GM20000 (cell line): Measurements from ENCODE around the gene PORCN.

Source experiments
- DNase-seq: peaks from one replicate; pipeline ENCODE4 v3.0.0; 2012; ENCODE audit warnings: low spot score
- TF ChIP-seq, protein P1 (sequence below): IDR thresholded peaks from 2 replicates; pipeline ENCODE4 v1.5.1; 2012; ENCODE audit warnings: mild to moderate bottlenecking, control low read depth; ENCODE audit errors: extremely low read depth, missing control alignments

PORCN gene

DNA sequence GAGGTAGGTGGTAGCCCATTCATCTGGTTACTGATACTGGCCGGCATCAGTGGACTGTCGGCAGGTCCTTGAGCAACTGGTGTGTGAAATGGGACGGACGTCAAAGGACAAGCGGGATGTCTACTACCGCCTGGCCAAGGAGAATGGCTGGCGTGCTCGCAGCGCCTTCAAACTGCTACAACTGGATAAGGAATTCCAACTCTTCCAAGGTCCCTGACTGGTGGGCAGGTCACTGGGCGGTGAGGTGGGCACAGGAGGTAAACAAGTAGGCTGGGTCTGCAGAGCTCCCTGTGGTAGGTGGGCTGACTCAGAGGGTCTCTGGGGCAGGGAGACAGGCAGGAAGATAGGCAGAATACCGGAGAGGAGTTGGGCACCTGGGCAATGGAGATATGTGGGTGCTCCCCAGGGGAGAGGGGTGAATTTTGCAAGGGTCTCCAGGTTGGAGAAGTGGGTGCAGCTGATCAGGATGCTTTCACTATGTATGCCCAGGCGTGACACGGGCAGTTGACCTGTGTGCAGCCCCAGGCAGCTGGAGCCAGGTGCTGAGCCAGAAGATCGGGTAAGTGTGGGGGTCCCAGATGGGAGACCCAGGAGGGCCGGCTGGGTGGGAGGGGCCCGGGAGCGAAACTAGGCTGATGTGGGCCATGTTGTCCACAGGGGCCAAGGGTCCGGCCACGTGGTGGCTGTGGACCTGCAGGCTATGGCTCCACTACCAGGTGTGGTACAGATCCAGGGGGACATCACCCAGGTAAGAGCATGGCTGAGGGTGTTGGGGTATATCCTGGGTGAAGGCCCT, 30.6 kb upstream of the PORCN start:
- TF ChIP-seq, protein P1, sequence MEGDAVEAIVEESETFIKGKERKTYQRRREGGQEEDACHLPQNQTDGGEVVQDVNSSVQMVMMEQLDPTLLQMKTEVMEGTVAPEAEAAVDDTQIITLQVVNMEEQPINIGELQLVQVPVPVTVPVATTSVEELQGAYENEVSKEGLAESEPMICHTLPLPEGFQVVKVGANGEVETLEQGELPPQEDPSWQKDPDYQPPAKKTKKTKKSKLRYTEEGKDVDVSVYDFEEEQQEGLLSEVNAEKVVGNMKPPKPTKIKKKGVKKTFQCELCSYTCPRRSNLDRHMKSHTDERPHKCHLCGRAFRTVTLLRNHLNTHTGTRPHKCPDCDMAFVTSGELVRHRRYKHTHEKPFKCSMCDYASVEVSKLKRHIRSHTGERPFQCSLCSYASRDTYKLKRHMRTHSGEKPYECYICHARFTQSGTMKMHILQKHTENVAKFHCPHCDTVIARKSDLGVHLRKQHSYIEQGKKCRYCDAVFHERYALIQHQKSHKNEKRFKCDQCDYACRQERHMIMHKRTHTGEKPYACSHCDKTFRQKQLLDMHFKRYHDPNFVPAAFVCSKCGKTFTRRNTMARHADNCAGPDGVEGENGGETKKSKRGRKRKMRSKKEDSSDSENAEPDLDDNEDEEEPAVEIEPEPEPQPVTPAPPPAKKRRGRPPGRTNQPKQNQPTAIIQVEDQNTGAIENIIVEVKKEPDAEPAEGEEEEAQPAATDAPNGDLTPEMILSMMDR: no peak
- DNase-seq: no peak

DNA sequence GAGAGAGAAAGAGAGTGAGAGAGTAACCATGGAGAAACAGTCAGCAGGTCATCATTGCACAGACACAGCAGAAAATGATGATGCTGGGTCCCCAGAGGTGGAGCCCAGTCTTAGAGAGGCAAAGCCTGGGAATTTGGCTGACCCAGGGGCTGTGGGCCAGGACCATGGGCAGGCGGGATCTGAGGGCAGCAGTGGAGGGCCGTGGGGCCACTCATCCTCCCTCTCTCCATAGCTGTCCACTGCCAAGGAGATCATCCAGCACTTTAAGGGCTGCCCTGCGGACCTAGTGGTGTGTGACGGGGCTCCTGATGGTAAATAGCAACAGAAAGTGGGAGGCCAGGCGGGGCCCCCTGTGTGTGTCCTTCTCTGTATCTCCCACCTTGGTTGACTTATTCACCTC, 30.0 kb upstream of the PORCN start:
- no peak for DNase-seq
- TF ChIP-seq, protein P1: no peak

DNA sequence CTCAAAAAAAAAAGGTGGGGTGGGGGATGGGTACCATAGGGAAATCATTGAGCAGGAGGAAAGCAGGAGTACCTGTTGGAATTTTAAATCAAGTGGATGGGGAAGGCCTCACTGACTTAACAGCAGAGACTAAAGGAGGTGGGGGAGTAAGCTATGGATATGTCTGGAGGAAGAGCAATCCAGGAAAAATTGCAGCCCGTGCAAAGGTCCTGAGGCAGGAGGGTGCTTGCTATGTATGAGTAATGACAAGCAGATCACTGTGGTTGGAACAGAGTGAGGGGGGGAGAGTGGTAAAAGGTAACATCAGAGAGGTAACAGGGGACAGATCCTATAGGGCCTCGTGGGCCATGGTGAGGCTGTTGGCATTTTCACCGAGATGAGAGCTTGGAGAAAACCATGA, 28.6 kb upstream of the PORCN start:
- TF ChIP-seq, protein P1: no peak
- no peak for DNase-seq

DNA sequence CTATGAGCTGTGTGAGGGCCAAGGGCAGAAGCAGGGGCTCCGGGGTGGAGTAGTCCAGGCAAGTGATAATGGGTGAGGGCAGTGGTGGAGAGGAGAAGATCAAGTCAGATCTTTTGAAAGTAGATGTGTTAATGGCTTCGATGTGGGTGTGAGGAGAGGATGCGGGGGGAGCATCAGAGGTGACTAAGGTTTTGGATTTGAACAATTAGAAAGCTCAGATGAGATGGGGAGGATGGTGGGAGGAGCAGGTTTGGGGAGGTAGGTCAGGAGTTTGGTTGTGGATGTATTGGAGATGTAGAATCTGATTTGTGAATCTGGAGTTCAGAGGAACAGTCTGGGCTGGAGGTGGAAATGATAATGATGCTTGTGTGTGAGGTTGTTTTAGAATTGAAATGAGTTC, 28.2 kb upstream of the PORCN start:
- DNase-seq: no peak

DNA sequence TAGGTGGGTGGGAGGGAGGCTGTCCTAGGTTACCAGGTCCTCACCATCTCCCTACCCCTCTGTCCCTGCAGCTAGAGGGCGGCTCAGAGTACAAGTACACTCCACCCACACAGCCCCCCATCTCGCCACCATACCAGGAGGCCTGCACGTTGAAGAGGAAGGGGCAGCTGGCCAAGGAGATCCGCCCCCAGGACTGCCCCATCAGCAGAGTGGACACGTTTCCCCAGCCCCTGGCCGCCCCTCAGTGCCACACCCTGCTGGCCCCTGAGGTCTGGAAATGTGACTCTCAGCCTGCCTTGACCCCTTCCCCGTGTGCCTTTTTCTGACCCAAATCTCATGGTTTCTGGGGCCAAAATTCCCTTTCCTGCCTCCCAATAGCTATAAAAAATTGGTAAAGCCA, 26.3 kb upstream of the PORCN start:
- TF ChIP-seq, protein P1: no peak
- no peak for DNase-seq

More for the DNA sequence above, 28.2 kb upstream of the PORCN start:
- TF ChIP-seq, protein P1: no peak

DNA sequence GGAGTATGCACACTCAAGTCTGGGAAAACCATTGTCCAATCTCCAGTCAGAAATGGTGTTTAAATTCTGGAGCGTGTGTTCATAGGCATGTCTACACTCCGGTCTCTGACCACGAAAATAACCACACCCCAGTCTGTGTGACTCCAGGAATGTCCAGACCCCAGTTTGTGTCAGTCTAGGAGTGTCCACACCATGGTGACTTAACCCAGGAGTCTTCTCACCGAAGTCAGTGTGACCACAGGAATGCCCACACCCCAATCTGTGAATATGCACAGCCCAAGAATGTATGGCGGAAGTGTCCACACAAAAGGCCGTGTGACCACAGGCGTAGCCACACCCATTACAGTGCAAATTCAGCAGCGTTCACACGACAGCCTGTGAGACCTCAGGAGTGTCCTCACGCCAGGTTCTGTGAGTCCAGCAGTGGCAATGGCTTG, 21.4 kb upstream of the PORCN start:
- DNase-seq: no peak
- TF ChIP-seq, protein P1: no peak

DNA sequence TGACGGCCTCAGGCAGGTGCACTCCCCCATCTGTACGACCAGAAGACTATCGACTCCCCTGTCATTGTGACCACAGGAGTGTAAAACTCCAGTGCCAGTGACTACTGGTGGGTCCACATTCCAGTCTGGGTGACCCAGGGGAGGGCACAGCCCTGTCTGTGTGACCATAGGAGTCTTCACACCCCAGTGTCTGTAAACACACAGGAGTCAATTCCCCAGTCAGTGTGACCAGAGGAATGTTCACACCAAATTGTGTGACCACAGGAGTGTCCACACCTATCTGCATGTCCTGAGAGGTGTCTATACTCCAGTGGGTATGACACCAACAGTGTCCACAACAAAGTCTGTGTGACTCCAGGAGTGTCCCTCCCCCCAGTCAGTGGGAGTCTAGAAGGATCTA, 20.8 kb upstream of the PORCN start:
- TF ChIP-seq, protein P1: no peak
- DNase-seq: no peak
